Measurements from ENCODE around the gene LAPTM5.
"Not testable (repeated sequence)": the region's sequence is repeated elsewhere in the genome, so short reads cannot be mapped to it uniquely, and the experiment has no call there.

Gene LAPTM5

DNA sequence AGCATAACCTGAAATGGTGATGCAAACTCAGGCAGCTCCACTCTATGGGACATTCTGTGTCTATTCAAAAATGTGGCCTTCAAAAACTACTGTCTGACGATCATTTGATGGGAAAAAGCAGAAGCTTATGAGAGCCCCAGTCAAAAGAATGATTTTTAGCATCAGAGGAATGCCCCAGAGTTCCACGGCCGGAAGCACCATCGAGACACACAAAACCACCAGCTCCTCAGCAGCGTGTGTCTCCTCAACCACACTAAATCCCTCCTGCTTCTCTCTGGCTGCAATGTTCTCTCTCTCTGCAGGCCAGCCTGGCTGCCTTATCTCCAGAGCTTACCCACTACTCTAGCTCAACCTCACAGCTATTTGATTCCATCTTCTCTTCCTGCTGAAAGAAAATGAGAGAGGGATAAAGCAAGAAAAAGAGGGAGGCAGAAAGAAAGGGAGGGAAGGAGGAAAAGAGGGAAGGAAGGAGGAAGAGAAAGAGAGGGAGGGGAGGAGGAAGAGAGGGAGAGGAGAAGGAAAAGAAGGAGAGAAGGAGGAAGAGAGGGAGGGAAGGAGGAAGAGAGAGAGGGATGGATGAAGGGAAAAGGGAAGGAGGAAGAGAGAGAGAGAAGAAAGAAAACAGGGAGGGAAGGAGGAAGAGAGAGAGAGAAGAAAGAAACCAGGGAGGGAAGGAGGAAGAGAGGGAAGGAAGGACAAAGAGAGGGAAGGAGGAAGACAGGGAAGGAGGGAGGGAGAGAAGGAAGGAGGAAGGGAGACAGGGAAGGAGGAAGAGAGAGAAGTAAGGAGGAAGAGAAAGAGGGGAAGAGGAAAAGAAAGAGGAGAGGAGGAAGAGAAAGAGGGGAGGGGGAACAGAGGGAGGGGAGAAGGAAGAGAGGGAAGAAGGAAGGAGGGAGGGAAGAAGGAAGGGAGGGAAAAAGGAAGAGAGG is 33.5 kb upstream of the LAPTM5 start:
- TF ChIP-seq ZNF274 (IDR thresholded peaks at IDR 0.05; ENCODE audit: low read depth, low read length) = no peak
- H3K4me3 ChIP-seq (ENCODE audit: low read length) = no peak overlapping the region

DNA sequence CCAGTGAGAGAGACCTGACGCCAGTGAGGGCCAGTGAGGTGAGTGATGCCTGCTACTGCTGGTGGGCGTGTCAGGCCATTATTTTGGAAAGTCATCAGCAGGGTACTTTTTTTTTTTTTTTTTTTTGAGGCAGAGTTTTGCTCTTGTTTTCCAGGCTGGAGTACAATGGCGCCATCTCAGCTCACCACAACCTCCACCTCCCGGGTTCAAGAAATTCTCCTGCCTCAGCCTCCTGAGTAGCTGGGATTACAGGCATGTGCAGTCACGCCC is 32.6 kb upstream of the LAPTM5 start:
- H3K4me3 ChIP-seq (ENCODE audit: low read length) = not testable (repeated sequence)

DNA sequence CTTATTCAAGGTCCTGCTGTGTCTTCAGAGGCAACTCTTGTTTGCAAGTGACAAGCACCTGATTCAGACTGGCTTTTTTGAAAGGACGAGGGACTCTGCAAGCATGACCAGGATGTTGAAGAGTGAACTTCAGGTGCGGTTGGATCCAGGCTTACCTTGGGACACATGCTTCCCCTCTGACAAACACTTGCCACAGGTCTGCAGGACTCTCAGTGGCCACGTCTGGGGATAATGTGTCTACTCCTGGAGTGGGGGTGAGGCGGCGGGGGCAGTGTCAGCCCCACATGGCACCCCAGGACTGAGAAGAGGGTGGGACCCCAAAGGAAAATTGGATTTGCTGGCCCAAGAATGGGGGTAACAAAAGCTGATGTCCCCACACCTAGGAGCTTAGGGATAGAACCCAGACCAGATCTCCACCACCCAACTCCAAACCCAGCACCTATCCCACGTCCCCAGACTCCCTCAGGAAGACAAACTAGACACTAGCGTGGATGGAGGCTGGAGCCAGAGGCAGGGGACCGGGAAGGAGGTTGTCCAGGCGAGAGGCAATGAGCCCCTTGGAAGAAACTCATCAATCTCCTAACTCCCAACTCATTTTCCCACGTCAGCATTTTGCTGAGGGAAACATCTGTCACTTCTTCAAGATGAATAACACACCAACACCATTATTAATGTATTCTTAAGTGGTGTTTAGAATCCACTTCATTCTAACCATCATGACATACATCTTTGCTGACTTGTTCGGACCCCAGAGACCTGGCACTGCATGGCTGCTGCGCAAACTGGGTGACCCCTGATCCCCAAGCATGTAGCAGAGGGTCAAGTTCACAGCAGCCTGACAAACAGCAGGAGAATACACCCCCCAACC is 32.0 kb upstream of the LAPTM5 start:
- H3K4me3 ChIP-seq (ENCODE audit: low read length) = no peak overlapping the region
- TF ChIP-seq ZNF274 (IDR thresholded peaks at IDR 0.05; ENCODE audit: low read depth, low read length) = no peak

DNA sequence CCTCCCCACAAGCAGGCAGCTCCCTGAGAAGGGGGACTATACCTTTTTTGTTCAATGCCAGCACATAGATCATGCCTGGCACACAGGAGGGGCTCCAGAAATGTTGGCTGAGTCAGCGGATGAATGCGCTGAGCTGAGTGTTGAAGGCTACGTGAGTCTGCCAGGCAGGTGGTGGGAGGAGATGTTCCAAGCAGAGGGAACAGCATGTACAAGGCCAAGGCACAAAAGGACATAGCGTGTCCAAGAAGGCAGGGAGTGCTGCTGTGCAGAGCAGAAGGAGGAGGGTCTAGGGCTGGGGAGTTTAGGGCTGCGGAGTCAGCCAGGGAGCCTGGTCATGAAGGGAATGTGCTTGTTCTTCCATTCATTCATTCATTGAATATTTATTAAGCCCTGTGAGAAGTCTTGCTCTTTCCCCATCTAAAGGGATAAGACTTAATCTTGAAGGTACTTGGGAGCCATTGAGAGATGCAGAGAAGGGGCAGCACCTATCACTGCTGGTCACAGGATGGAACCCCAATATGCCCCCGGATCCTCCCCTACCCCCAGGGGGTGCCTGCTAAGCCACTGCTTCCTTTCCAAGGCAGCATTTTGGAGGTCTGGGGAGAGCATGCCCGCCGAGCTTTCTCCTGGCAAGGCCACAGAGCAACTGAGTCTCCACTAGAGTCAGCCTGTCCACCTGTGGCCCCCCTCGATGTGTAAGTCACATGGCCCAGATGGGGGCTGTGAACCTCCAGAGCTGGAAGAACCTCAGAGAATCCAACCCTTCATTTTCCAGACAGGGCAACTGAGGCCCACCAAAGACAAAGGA is 31.2 kb upstream of the LAPTM5 start:
- no peak for TF ChIP-seq ZNF274 (IDR thresholded peaks at IDR 0.05; ENCODE audit: low read depth, low read length)
- H3K4me3 ChIP-seq (ENCODE audit: low read length) = no peak overlapping the region

DNA sequence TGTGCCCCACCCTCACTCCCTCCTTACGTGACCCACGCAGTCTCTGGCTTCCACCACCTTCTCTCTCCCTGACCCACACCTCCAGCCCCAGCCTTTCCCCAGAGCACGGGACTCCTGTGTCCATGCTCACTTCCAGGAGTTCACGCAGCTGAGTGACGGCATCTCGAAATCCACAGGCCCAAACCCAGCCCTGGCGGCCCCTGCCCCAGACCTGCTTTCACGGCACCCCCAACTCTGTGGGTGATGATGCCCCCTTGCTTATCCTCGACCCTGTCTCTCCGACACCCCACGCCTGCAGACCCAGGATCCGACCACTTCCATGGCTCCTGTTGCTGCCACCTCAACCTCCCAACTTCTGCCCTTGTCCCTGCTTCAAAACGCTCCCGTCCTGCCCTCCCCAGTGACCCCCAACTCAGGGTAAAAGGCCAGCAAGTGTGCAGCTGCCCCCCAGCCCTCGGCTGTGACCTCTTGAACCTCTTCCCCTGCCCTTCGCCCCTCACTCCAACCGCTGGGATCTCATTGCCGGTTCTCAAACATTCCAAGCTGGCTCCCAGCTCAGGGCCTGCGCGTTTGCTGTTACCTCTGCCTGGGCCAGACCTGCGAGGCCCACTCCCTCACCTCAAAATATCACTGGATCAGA is 30.4 kb upstream of the LAPTM5 start:
- no peak for TF ChIP-seq ZNF274 (IDR thresholded peaks at IDR 0.05; ENCODE audit: low read depth, low read length)

DNA sequence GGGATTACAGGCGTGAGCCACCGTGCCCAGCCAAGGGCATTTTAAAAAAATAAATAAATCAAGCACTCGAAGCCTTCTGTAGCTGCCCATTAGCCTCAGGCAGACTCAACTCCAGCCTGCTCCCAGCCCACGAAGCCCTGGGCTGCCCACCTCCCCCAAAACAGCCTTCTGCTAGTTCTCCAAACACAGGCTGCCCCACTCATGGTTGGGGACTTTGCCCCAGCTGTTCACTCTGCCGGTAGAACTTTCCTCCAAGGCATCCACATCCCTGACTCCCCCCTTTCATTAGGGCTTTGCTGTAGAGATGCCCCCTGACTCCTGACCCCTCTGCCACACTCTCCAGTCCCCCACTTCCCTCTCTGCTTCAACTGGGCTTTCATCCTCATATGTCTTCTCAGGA is 29.7 kb upstream of the LAPTM5 start:
- H3K4me3 ChIP-seq (ENCODE audit: low read length) = no peak overlapping the region

More for the DNA sequence above, 30.4 kb upstream of the LAPTM5 start:
- H3K4me3 ChIP-seq (ENCODE audit: low read length) = no peak overlapping the region

DNA sequence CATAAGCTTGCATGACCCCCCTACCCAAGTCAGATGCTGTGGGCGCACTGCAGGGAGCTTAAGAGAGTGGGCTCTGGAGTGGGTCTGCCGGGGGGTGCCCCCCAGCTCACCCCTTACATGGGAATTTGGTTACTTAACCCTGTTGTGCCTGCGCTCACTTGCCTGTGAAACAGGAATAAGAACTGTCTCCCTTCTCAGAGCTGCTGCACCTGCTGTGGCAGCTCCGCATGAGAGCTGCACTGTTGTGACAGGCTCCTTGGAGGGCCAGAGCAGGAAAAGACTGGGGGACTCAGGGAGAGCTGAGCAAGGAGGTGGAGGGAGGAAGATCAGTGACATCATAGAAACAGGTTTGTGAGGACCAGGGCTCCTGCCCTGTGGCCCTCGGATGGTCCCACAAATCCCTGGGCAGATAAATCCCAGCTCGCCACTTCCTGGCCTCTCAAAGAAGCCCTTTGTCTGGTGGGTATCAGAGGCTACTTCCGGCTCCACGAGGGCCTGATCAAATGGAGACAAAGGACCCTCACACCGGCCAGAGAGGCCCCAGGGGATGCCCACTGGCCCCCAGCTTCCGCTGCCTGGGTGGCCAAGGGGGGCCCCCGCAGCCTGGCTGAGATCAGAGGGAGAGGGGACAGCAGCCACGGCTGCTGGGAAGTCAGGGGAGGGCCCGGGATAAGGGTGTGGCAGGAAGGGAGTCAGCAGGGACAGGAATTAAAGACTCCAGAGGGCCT is 28.9 kb upstream of the LAPTM5 start:
- no peak overlapping the region for H3K4me3 ChIP-seq (ENCODE audit: low read length)
- TF ChIP-seq ZNF274 (IDR thresholded peaks at IDR 0.05; ENCODE audit: low read depth, low read length) = no peak

More for the DNA sequence above, 29.7 kb upstream of the LAPTM5 start:
- no peak for TF ChIP-seq ZNF274 (IDR thresholded peaks at IDR 0.05; ENCODE audit: low read depth, low read length)

DNA sequence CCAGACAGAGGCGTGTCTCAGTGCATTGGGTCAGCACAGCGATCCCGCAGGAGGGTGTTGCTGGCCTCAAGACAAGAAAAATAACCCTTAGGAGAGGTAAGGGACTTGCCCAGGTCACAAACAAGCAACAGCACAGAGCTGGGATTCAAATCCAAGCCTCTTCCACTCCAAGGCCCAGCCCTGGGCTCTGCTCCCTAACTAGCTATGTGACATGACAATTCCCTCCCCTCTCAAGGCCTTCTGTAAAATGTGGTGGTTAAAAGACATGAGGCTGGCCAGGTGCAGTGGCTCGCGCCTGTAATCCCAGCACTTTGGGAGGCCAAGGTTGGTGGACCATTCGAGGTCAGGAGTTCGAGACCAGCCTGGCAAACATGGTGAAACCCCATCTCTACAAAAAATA is 28.1 kb upstream of the LAPTM5 start:
- H3K4me3 ChIP-seq (ENCODE audit: low read length) = no peak overlapping the region
- TF ChIP-seq ZNF274 (IDR thresholded peaks at IDR 0.05; ENCODE audit: low read depth, low read length) = no peak

DNA sequence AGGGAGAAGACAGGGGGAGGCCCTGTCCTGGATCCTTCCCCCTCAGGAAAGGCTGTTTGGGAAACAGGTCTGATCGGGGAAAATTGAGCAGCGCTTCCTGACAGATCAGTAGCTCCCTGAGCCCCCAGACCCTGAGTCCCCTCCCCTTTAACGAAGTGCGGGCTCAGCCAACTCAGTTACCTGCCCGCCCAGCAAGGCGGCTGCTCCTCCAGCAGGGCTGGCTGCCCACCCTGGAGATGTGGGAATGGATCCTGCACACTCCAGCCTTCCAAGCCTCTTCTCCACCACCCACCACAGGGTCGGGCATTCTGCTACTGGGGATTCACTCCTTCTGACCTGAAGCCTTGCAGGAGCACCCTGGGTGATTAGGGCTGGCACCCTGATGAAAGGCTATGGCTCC is 27.6 kb upstream of the LAPTM5 start:
- no peak for TF ChIP-seq ZNF274 (IDR thresholded peaks at IDR 0.05; ENCODE audit: low read depth, low read length)
- no peak overlapping the region for H3K4me3 ChIP-seq (ENCODE audit: low read length)

DNA sequence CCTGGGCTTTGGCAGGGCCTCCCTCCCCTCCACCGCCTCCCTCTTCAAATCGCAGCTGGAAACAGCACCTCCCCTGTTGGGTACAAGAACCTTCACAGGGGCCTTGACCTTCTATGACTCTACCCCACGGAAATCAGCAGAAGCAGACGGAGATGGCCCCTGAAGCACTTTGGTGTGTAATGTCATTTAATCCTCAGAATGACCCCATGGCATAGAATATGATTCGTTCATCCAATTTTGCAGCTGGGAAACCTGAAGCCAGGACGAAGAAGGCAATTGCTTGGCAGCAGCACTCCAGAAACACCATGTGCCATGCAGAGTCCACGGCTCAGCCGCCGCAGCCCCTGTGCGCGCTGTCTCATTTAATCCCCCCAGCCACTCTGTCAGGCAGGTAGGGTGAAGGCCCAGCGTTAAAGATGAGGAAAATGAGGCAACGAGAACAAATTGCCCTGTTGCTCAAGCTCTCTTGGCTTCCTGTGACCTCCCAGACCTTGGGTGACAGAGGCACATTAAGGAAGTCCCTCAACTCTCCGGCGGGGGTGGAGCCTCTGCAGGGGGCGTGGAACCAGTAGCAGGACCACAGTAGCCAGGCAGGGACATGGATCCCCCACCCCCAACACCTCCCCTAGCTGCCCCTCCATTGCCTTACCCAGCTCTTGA is 25.8 kb upstream of the LAPTM5 start:
- no peak overlapping the region for H3K4me3 ChIP-seq (ENCODE audit: low read length)
- TF ChIP-seq ZNF274 (IDR thresholded peaks at IDR 0.05; ENCODE audit: low read depth, low read length) = no peak

DNA sequence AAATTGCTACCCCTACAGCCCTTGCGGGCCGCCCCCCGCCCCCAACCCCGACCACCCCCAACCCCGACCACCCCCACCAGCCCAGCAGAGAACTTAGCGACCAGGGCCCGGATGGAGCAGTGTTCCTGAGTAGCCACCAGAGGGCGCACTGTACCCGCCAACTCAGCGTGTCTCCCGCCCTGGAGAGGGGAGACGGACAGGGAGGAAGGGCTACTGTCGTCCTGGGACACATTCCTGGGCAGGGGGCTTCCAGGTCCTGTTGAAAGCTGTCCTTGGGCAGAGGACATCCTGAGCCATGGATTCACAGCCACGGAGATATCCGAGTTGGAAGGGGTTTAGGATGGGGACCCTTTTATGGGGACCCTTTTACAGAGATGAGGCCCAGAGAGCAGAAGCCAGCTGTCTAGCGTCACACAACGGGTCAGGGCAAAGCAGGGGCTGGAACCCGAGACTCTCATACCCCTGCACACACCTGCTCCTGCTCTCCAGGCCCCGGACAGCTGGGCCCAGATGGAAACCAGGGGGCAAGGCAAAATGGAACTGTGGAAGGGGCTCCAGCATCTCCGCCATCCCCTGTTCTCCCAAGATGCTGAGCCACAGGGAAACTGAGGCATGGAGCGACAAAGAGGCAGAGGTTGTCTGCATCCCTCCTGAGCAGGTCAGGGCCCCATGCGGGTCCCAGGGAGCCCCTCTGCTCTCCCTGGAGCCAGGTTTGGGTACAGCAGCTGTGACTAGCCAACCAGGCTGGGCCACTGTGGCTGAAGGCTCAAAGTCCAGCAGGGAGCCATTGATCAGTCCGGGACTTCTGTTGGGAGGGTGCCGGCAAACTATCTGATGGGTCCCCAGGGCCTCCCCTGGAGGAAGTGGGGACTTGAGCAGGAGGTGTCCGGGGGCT is 25.0 kb upstream of the LAPTM5 start:
- no peak for TF ChIP-seq ZNF274 (IDR thresholded peaks at IDR 0.05; ENCODE audit: low read depth, low read length)

DNA sequence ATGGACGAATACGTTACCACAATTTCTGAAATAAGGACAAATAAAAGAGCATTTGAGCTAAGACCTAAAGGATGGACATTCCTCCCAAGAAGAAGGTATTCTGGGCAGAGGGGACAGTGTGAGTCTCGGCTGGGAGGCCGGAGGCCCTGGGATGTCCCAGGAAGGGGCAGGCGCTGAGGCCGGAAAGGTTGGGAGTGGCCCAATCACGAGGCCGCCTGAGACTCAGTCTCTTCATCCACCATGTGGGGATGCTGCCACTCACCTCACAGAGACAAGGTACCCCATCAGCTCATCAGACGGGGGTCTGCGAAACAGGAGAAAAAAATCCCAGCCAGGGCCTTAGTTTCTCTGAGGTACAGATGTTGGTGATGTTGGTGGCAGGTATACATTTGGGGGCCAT is 24.3 kb upstream of the LAPTM5 start:
- no peak overlapping the region for H3K4me3 ChIP-seq (ENCODE audit: low read length)
- no peak for TF ChIP-seq ZNF274 (IDR thresholded peaks at IDR 0.05; ENCODE audit: low read depth, low read length)

More for the DNA sequence above, 25.0 kb upstream of the LAPTM5 start:
- no peak overlapping the region for H3K4me3 ChIP-seq (ENCODE audit: low read length)

Data from GM08714 (cell line).